ENCODE measurements around the gene RERE. TPM values are rescaled to one million over a fixed set of nuclear protein-coding genes. Genes with fewer than 3 reads are reported as not detected.

Gene RERE
- total RNA-seq, 1 experiment from 2014 or later, result 161 TPM

GRCh38 chr1:8816831-8817411 lies 519 bp downstream of the RERE start:
- ChIA-PET CTCF (interaction anchor here (0.6 to 1.6 kb wide), 4 partner anchors 24 to 114 kb away, joined by 3 to 12 read pairs (median 3); no protein-coding TSS in a partner anchor), POLR2A (interaction anchor here (0.7 kb wide), 1 partner anchor 116 kb away, joined by 5 read pairs; no protein-coding TSS in a partner anchor)
- Mint-ChIP-seq H3K36me3 (no peaks in the 10 kb centered on the region), H3K9me3 (no peaks in the 10 kb centered on the region), H3K27me3 (ENCODE audit: low read depth) (no peaks in the 10 kb centered on the region), H3K27ac (peak overlapping the region; percentile 97), H3K4me3 (peak overlapping the region; percentile 88), H3K4me1 (peaks cover 47% of the 10 kb centered on the region)
- no peak for TF ChIP-seq OVOL2 (CRISPR knock-in tag; IDR thresholded peaks at IDR 0.05; ENCODE audit: borderline replicate concordance)
- no peak for TF ChIP-seq ETV6 (CRISPR knock-in tag; IDR thresholded peaks at IDR 0.05)
- peak; percentile 13 for TF ChIP-seq FOXP1 (CRISPR knock-in tag; IDR thresholded peaks at IDR 0.05; ENCODE audit: borderline replicate concordance)
- no peak for TF ChIP-seq MAX (CRISPR knock-in tag; IDR thresholded peaks at IDR 0.05)
- TF ChIP-seq TEAD1 (CRISPR knock-in tag; IDR thresholded peaks at IDR 0.05), result peak; percentile 14; the same call in 1 of the 2 replicates
- 0 out of 2 replicates have a peak, but pooled peaks have one; percentile 29 for TF ChIP-seq ZNF232 (CRISPR knock-in tag; IDR thresholded peaks at IDR 0.05)
- TF ChIP-seq SMAD3 (CRISPR knock-in tag; IDR thresholded peaks at IDR 0.05; ENCODE audit: borderline replicate concordance), result peak; percentile 50; the same call in 1 of the 2 replicates
- no peak for TF ChIP-seq CBFB (CRISPR knock-in tag; IDR thresholded peaks at IDR 0.05; ENCODE audit: low read depth)
- TF ChIP-seq, protein P1, sequence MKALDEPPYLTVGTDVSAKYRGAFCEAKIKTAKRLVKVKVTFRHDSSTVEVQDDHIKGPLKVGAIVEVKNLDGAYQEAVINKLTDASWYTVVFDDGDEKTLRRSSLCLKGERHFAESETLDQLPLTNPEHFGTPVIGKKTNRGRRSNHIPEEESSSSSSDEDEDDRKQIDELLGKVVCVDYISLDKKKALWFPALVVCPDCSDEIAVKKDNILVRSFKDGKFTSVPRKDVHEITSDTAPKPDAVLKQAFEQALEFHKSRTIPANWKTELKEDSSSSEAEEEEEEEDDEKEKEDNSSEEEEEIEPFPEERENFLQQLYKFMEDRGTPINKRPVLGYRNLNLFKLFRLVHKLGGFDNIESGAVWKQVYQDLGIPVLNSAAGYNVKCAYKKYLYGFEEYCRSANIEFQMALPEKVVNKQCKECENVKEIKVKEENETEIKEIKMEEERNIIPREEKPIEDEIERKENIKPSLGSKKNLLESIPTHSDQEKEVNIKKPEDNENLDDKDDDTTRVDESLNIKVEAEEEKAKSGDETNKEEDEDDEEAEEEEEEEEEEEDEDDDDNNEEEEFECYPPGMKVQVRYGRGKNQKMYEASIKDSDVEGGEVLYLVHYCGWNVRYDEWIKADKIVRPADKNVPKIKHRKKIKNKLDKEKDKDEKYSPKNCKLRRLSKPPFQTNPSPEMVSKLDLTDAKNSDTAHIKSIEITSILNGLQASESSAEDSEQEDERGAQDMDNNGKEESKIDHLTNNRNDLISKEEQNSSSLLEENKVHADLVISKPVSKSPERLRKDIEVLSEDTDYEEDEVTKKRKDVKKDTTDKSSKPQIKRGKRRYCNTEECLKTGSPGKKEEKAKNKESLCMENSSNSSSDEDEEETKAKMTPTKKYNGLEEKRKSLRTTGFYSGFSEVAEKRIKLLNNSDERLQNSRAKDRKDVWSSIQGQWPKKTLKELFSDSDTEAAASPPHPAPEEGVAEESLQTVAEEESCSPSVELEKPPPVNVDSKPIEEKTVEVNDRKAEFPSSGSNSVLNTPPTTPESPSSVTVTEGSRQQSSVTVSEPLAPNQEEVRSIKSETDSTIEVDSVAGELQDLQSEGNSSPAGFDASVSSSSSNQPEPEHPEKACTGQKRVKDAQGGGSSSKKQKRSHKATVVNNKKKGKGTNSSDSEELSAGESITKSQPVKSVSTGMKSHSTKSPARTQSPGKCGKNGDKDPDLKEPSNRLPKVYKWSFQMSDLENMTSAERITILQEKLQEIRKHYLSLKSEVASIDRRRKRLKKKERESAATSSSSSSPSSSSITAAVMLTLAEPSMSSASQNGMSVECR (CRISPR knock-in tag; IDR thresholded peaks at IDR 0.05; ENCODE audit: borderline replicate concordance), result no peak
- TF ChIP-seq JUN (CRISPR knock-in tag; IDR thresholded peaks at IDR 0.05), result 0 out of 2 replicates have a peak, but pooled peaks have one; percentile 19
- no peak for TF ChIP-seq ELF4 (CRISPR knock-in tag; IDR thresholded peaks at IDR 0.05; ENCODE audit: low read depth)
- TF ChIP-seq AFF4 (CRISPR knock-in tag; IDR thresholded peaks at IDR 0.05; ENCODE audit: borderline replicate concordance), result no peak
- no peak for TF ChIP-seq ZNF671 (CRISPR knock-in tag; IDR thresholded peaks at IDR 0.05)
- peak; percentile 70; the same call in 1 of the 2 replicates for TF ChIP-seq KAT7 (CRISPR knock-in tag; IDR thresholded peaks at IDR 0.05; ENCODE audit: borderline replicate concordance)
- TF ChIP-seq ATF1 (CRISPR knock-in tag; IDR thresholded peaks at IDR 0.05), result no peak
- peak; percentile 36 for DNase-seq (ENCODE audit: low spot score)
- ATAC-seq, result peak; percentile 21

DNA sequence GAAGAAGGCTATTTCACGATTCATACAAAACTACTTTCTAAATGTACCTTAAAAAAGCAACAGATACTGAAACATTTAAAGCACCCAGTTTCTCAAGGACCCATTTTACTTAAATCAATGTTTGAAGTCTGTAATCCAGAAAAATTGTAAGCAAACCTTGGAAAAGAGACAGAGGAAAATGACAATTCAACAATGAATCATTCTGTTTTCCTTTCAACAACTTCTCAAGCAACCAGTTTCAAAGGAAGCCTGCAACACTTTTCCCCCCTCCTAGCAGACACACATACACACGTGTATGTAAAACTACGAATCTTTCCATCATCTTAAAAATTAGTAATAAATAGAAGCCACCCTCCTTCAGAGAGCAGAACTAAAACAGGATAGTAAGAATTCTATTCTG lies 1.2 kb downstream of the RERE start:
- CTCF ChIA-PET, result interaction anchor here (1.3 to 2.1 kb wide), 4 partner anchors 9 to 113 kb away, joined by 3 to 50 read pairs (median 8); no protein-coding TSS in a partner anchor
- ATAC-seq, result no peak
- DNase-seq (ENCODE audit: low spot score), result no peak
- POLR2A ChIA-PET, result no interaction called here
- H3K27me3 Mint-ChIP-seq (ENCODE audit: low read depth), result no peaks in the 10 kb centered on the region
- H3K36me3 Mint-ChIP-seq, result no peaks in the 10 kb centered on the region
- peaks cover 48% of the 10 kb centered on the region for H3K4me1 Mint-ChIP-seq
- peak overlapping the region; percentile 88 for H3K4me3 Mint-ChIP-seq
- H3K27ac Mint-ChIP-seq, result peak overlapping the region; percentile 69
- no peaks in the 10 kb centered on the region for H3K9me3 Mint-ChIP-seq
- TF ChIP-seq NR2C2 (CRISPR knock-in tag; IDR thresholded peaks at IDR 0.05) (no peak), ETV6 (CRISPR knock-in tag; IDR thresholded peaks at IDR 0.05) (no peak), GRHL2 (CRISPR knock-in tag; IDR thresholded peaks at IDR 0.05; ENCODE audit: insufficient replicate concordance, severe bottlenecking) (no peak), TEAD4 (CRISPR knock-in tag; IDR thresholded peaks at IDR 0.05) (no peak), EMX1 (CRISPR knock-in tag; IDR thresholded peaks at IDR 0.05) (no peak), AFF4 (CRISPR knock-in tag; IDR thresholded peaks at IDR 0.05; ENCODE audit: borderline replicate concordance) (no peak), CTCF (IDR thresholded peaks at IDR 0.05) (no peak), MAX (CRISPR knock-in tag; IDR thresholded peaks at IDR 0.05) (no peak)

Measured in WTC11 (cell line).